SJCRH30 (cell line): ENCODE results near the gene MYZAP. TPM values are rescaled to one million over a fixed set of nuclear protein-coding genes. Genes with fewer than 3 reads are reported as not detected.

Experiments
- DNase-seq, 2 experiments: peaks; one replicate each; pipeline ENCODE4 v3.0.0-alpha.2; 2015 to 2020
- H3K27ac ChIP-seq: fragments of 250-450 bp; sonication (Bioruptor Pico); 2 replicates; pipeline ENCODE4 v1.5.1; 2020; ENCODE audit warnings: mild to moderate bottlenecking, moderate library complexity
- H3K27me3 ChIP-seq: fragments of 250-450 bp; sonication (Bioruptor Pico); 2 replicates; pipeline ENCODE4 v1.5.1; 2020; ENCODE audit warnings: mild to moderate bottlenecking, moderate library complexity
- H3K36me3 ChIP-seq: fragments of 250-450 bp; sonication (Bioruptor Pico); 2 replicates; pipeline ENCODE4 v1.5.1; 2020; ENCODE audit warnings: mild to moderate bottlenecking, moderate library complexity
- H3K4me1 ChIP-seq: fragments of 250-450 bp; sonication (Bioruptor Pico); 2 replicates; pipeline ENCODE4 v1.5.1; 2020; ENCODE audit warnings: mild to moderate bottlenecking, moderate library complexity
- H3K4me3 ChIP-seq: fragments of 250-450 bp; sonication (Bioruptor Pico); 2 replicates; pipeline ENCODE4 v1.5.1; 2020; ENCODE audit warnings: mild to moderate bottlenecking, moderate library complexity
- H3K9me3 ChIP-seq: fragments of 250-450 bp; sonication (Bioruptor Pico); replicated peaks from 2 replicates; pipeline ENCODE4 v1.5.1; 2020; ENCODE audit warnings: mild to moderate bottlenecking, moderate library complexity
- total RNA-seq: library from RNA; depleted of rRNA; stranded (reverse); fragments of >200 nt; shearing (Covaris generic); gene quantifications from 2 replicates; pipeline ENCODE4 v1.2.3, GENCODE V29; 2014

Gene MYZAP
- total RNA-seq, 1 experiment from 2014 or later, result 15.9 TPM

DNA sequence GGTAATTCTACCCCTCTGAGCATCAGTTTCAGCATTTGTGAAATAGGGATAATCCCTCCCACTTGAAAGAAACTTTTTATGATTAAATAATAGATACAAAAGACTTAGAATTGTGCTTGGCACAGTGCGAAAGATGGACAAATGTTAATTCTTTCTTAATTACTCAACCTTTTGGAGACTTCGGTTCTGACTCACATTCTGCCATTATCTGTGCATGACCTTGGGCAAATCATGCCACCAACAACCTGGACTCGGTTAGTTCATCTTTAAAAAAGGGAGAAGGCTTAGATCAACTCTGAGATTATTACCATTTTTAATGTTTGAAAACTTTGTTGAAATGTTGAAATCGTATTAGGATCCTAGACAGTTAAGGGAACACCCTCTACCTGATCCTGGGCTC lies 74.2 kb downstream of the MYZAP start:
- no peak for DNase-seq
- Histone ChIP-seq H3K9me3 (no peaks in the 10 kb centered on the region), H3K27ac (no peak overlapping the region), H3K36me3 (no peaks in the 10 kb centered on the region), H3K4me1 (peaks cover 28% of the 10 kb centered on the region), H3K27me3 (no peaks in the 10 kb centered on the region), H3K4me3 (no peak overlapping the region)

DNA sequence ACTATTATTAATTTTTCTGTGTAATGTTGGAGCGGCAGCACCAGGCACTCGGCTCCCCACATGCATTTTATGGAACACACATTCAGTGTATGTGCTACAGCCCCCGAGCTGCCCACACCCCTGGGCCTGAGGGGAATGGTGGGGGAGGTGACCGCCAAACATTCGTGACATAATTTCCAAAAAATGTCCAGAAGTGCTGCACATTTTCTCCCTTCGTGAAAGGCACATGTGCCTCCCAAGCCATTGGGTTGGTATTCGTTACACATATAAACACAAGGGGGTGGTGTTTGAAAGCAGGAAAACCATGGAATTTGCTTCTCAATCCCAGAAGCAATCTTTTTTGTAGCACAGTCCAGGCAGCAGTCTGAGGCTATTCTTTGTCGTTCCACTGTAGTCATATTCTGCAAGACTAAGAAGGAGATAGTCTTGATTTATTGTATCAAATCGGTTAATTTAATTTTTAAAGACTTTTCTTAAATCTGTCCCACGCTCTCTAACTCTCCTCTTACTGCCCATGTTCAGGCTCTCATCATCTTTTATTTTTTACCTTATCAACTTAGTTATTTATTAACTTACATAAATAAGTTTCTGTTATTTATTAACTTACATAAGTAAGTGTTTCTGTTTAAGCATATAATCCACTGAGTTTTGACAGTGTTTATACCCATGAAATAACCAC lies 75.6 kb downstream of the MYZAP start:
- Histone ChIP-seq H3K4me3 (no peak overlapping the region), H3K27me3 (no peaks in the 10 kb centered on the region), H3K9me3 (no peaks in the 10 kb centered on the region; the same call in 1 of the 2 replicates), H3K36me3 (no peaks in the 10 kb centered on the region), H3K4me1 (peaks cover 26% of the 10 kb centered on the region), H3K27ac (peak overlapping the region; percentile 55)
- DNase-seq, result peak; percentile 88 to 92

DNA sequence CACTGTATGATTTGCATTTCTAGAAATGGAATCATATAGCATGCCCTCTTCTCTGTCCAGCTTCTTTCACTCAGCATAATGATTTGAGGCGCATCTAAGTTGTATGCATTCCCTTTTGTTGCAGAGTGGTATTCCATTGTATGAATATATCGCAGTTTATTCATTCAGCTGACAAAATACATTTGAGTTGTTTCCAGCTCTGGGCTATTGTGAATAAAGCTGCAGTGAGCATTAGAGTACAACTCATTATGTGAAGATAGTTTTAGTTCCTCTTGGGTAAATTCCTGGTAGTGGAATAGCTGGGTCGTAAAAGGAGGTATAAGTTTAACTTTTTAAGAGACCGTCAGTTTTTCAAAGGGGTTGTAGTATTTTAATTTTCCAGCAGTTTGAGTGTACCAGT lies 76.3 kb downstream of the MYZAP start:
- Histone ChIP-seq H3K27ac (peak overlapping the region; percentile 55), H3K27me3 (no peaks in the 10 kb centered on the region), H3K9me3 (no peaks in the 10 kb centered on the region; the same call in 1 of the 2 replicates), H3K4me1 (peaks cover 24% of the 10 kb centered on the region), H3K4me3 (no peak overlapping the region), H3K36me3 (no peaks in the 10 kb centered on the region)
- no peak for DNase-seq

DNA sequence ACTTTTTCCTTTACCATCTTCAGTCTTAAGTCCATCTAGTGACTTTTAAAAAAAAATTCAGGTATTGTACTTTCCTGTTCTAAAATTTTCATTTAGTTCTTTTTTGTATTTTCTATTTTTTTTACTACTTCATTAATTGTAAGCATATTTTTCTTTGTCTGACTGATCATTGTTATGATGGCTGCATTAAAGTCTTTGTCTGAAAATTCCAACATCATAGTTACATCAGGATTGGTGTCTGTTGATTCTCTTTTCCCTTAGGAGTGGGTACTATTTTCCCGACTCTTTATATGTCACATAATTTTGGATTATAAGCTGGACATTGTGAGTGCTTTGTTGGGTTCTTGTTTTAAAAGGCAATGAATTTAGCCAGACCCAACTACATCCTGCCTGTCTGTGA lies 79.9 kb downstream of the MYZAP start:
- H3K27ac ChIP-seq, result no peak overlapping the region
- no peak overlapping the region for H3K4me3 ChIP-seq
- no peak for DNase-seq
- H3K36me3 ChIP-seq, result no peaks in the 10 kb centered on the region
- peaks cover 18% of the 10 kb centered on the region for H3K4me1 ChIP-seq
- H3K27me3 ChIP-seq, result no peaks in the 10 kb centered on the region
- no peaks in the 10 kb centered on the region; the same call in 1 of the 2 replicates for H3K9me3 ChIP-seq

DNA sequence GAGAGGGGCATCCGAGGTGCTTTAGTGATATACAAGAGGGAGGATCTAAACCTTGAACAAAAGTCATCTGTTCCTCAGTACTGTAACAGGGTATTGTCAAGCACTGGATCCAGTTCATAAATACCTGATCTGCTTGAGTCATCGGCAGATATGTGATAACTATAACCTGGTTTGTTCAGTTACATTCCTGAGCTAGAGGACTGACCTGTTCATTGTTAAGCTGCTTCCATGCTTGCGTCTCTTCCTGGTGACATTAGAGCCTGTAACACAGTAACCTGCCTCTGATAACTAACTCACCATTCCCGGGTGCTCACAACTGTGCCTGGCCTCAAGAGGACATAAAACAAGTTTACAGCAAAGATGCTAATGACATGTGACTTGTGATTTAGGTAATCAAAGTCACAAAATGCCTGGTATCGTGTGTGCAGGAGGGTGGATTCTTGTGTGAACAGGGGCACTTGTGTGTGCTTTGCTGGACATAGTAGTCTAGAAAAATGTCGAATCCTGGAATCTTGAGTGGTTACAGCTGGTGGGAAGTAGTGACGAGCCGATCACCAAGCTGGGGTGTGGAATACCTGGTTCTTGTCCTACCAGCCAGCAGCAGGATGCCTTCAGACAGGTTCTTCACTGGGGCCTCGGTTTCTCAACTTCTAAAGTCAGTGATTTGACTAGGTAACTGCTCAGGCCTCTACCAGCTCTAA lies 83.9 kb downstream of the MYZAP start:
- Histone ChIP-seq H3K27me3 (no peaks in the 10 kb centered on the region), H3K36me3 (0 out of 2 replicates have a peak, but pooled peaks cover under 1% of the 10 kb centered on the region), H3K4me1 (peaks cover 8% of the 10 kb centered on the region), H3K4me3 (no peak overlapping the region), H3K27ac (no peak overlapping the region), H3K9me3 (no peaks in the 10 kb centered on the region; the same call in 1 of the 2 replicates)
- no peak for DNase-seq

DNA sequence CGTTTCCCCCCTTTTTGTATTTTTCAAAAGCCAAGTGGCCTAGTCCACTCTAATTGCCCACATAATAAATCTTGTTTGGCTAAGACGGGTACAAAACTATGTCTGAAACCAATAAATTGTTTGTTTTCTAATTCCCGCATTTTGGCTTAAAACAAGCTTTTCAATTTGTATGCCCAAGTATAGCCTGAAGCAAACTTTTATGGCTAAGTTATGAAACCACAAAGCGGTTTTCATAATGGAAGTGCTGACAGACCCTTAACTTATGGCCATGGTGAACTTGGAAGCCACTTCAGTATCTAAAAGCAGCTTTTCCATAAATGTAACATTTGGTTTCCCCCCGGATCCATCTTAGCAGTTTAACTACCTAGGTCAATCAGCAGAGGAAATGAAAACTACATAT lies 84.9 kb downstream of the MYZAP start:
- no peak overlapping the region for H3K27ac ChIP-seq
- DNase-seq, result peak in 1 of 2 experiments; percentile 47
- peaks cover 8% of the 10 kb centered on the region for H3K4me1 ChIP-seq
- peaks cover 6% of the 10 kb centered on the region; the same call in 1 of the 2 replicates for H3K36me3 ChIP-seq
- H3K27me3 ChIP-seq, result no peaks in the 10 kb centered on the region
- H3K4me3 ChIP-seq, result no peak overlapping the region
- no peaks in the 10 kb centered on the region; the same call in 1 of the 2 replicates for H3K9me3 ChIP-seq

DNA sequence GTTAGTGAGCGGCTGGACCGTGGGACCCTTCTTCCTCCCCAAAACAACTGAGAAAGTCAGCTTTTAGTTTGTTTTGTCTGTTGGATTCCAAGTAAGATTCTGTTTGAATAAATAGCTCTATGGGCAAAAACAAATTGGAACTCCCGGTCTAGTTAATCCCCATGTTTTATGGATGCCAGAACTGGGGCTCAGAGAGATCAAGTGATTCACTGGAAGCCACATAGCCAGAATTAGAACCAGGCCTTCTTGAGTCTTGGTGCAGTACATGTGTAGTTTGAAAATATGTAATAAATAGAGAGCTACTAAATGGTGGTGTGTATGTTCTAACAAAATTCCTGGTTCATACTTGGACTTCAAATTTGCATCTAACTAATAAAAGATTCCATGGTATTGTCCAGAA lies 85.5 kb downstream of the MYZAP start:
- Histone ChIP-seq H3K4me1 (peaks cover 8% of the 10 kb centered on the region), H3K27ac (no peak overlapping the region), H3K27me3 (no peaks in the 10 kb centered on the region), H3K4me3 (no peak overlapping the region), H3K36me3 (peaks cover 6% of the 10 kb centered on the region; the same call in 1 of the 2 replicates), H3K9me3 (no peaks in the 10 kb centered on the region)
- no peak for DNase-seq

DNA sequence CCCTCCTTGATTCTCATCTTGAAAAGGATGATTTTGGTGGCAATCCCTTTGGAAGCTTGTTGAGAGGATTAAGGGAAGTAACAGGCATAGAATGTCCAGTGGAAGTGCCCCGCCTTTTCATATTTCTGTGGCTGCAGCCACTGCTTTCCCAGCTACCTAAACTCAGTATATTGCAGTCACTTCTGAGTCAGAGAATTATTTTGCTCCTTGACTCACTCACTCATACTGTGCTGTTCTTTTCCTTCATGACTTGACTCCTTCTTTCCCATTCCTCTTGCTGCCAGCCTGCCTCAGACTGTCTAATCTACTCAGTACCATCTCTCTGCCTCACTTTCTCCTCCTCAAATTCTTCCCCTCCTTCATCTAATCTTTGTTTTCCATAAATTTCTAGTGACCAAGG lies 88.3 kb downstream of the MYZAP start:
- Histone ChIP-seq H3K4me1 (peaks cover 8% of the 10 kb centered on the region), H3K27me3 (no peaks in the 10 kb centered on the region), H3K4me3 (no peak overlapping the region), H3K36me3 (peaks cover 6% of the 10 kb centered on the region; the same call in 1 of the 2 replicates), H3K27ac (no peak overlapping the region), H3K9me3 (no peaks in the 10 kb centered on the region; the same call in 1 of the 2 replicates)
- DNase-seq, result no peak

DNA sequence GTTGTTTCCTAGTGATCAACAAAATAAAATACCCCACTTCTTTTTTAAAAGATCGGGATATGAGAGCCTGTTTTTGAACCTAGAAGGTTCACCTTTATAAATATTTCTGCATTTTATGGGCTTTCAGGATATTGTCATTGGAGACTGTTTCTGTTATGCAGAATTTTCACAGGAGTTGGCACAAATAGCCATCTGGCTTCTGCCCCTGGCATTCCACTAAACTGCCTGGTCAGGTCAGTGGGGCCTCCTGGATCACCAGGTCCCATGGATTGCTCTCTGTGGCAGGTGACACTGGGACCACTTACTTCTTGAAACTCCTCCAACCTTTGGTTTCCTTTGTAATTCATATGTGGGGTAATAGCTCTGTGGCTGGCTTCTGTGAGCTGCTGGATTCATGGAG lies 89.3 kb downstream of the MYZAP start:
- H3K9me3 ChIP-seq, result no peaks in the 10 kb centered on the region; the same call in 1 of the 2 replicates
- peaks cover 10% of the 10 kb centered on the region for H3K4me1 ChIP-seq
- DNase-seq, result no peak

DNA sequence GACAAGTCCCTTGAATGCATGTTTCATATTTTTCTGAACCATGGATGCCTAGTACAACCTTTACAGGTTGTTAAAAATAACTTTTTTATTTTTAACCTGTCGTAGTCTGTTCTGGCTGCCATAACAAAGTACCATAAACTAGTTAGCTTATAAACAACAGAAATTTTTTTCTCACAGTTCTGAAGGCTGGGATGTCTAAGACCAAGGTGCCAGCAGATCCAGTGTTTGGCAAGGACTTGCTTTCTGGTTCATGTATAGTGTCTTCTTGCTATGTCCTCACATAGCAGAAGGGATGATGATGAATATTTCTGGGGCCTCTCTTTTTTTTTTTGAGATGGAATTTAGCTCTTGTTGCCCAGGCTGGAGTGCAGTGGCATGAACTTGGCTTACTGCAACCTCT lies 91.8 kb downstream of the MYZAP start:
- no peaks in the 10 kb centered on the region for H3K27me3 ChIP-seq
- no peaks in the 10 kb centered on the region; the same call in 1 of the 2 replicates for H3K9me3 ChIP-seq
- H3K4me3 ChIP-seq, result no peak overlapping the region
- H3K36me3 ChIP-seq, result peaks cover 6% of the 10 kb centered on the region; the same call in 1 of the 2 replicates
- H3K4me1 ChIP-seq, result peaks cover 7% of the 10 kb centered on the region
- H3K27ac ChIP-seq, result no peak overlapping the region
- DNase-seq, result no peak

More for the DNA sequence above, 89.3 kb downstream of the MYZAP start:
- no peak overlapping the region for H3K4me3 ChIP-seq
- no peaks in the 10 kb centered on the region for H3K27me3 ChIP-seq
- H3K36me3 ChIP-seq, result peaks cover 6% of the 10 kb centered on the region; the same call in 1 of the 2 replicates
- H3K27ac ChIP-seq, result no peak overlapping the region

DNA sequence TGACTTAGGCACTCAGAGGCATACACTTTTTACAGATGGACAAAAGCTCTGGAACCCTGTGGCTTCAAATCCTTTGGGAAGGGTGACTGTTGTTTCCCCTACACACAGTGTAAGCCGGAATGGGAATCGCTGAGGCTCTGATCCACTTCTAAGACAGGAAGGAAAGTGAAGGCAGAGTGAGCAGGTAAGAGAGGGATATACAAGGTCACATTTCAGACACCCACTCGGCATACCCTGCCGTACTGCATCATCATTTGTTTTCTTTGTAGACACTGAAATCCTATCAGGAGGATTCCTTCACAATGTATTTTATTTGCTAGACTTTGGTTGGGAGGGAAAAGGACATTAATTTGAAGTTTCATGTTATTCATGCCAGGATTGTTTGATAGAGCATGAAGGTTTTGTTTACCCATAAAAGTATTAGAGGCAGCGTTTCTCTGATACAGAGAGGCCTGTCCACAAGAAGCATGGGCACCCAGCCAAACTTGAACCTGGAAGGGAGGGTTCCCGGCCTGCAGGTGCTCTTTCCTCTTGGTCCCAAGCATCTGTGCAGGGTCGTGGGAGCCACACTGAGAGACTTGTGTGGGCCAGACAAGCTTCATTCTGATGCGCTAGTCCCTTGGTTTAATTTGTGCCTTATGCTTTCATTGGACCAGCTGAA lies 92.9 kb downstream of the MYZAP start:
- no peak overlapping the region for H3K4me3 ChIP-seq
- H3K27me3 ChIP-seq, result no peaks in the 10 kb centered on the region

DNA sequence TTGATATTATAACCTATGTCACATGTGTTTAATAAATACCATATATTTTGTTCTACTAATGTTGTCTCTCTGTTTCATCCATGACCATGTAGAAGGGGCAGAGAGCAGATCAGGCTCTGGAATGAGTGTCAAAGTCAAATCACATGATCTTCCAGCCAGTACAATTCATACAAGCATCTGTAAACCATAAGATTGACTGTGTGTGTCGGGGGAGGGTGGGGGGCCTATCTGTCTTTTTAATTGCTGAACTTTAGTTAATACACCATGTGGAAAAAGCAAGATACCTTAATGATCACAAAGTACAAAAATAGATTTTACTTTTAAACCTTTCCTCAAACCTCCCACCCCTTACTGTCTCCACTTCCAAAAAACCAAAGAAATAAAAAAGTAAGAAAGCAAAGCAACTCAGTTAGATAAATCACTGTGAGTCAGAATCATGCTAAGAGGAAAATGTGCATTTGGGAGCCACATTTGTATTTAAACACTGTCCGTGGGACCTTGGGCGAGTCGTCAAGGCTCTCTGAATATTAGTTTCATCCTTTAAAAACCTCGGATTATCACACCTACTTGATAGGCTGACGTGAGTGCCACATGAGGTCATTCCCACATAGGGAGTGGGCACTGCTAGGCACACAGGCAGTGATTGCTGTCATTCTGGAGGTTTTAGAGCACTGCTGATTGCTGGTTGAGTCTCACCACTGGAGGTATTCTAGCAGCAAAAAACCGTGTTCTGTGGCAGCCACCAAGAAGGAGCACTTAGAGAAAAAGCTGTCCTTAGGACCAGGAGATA lies 93.8 kb downstream of the MYZAP start:
- no peak for DNase-seq
- Histone ChIP-seq H3K4me1 (peaks cover 7% of the 10 kb centered on the region), H3K27me3 (no peaks in the 10 kb centered on the region), H3K4me3 (no peak overlapping the region), H3K27ac (no peak overlapping the region), H3K36me3 (peaks cover 6% of the 10 kb centered on the region; the same call in 1 of the 2 replicates), H3K9me3 (no peaks in the 10 kb centered on the region; the same call in 1 of the 2 replicates)

More for the DNA sequence above, 92.9 kb downstream of the MYZAP start:
- Histone ChIP-seq H3K4me1 (peaks cover 7% of the 10 kb centered on the region), H3K9me3 (no peaks in the 10 kb centered on the region; the same call in 1 of the 2 replicates), H3K36me3 (peaks cover 6% of the 10 kb centered on the region; the same call in 1 of the 2 replicates), H3K27ac (no peak overlapping the region)
- no peak for DNase-seq

DNA sequence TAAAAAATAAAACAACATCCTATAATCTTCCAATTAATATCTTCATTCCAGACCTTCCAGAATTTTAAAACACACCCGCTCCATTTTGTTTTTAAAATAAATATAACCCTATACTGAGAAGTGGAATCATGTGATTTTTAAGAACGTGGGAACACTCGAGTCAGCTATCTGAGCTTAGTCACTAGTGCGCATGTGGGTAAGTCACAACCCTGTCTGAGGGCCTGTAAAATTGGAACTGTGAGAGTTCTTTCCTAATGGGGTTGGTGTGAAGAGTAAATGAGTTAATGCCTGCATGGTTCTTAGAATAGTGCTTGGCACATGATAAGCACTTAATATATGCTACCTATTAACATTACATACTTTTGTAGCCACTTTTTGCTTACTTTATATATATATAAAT lies 95.0 kb downstream of the MYZAP start:
- Histone ChIP-seq H3K4me3 (no peak overlapping the region), H3K27ac (no peak overlapping the region), H3K9me3 (no peaks in the 10 kb centered on the region; the same call in 1 of the 2 replicates), H3K36me3 (no peaks in the 10 kb centered on the region), H3K27me3 (no peaks in the 10 kb centered on the region), H3K4me1 (peaks cover 7% of the 10 kb centered on the region)
- DNase-seq, result no peak

DNA sequence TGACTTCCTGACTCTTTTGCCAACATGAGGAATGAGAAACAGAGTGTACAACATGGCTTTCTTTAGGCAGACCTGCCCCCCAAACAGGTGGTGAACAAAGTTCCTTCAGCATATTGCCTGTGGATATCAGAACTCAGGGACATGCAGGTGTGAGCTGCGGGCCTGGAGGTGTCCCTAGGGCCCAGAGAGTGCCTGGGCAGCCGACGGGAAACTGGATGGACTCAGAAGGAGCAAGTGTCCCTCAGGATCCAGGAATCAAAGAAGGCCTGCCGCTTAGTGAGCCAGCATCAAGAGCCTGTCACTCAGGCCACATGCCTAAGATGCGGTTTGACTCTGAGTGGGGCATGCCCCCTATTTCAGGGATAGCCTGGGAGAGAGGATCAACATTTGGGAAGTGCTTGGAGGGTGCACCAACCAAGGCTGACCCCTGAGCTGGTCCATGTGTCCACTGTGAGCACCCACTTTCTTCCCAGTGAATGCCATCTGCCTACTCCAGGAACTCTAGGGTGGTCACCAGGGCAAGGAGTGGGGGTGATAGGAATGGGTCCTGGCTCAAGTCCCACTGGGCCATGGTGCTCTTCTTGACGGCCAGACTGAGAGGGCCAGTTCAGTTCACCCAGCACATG lies 98.8 kb downstream of the MYZAP start:
- no peak overlapping the region for H3K27ac ChIP-seq
- no peaks in the 10 kb centered on the region for H3K36me3 ChIP-seq
- H3K9me3 ChIP-seq, result no peaks in the 10 kb centered on the region
- no peaks in the 10 kb centered on the region for H3K27me3 ChIP-seq
- H3K4me3 ChIP-seq, result no peak overlapping the region
- peaks cover 33% of the 10 kb centered on the region for H3K4me1 ChIP-seq
- no peak for DNase-seq
